Large intestine (tissue), 3 donors: Measurements from ENCODE around the gene SULT1C2. TPM values are rescaled to one million over a fixed set of nuclear protein-coding genes. Genes with fewer than 3 reads are reported as not detected.
"Not testable (repeated sequence)": the region's sequence is repeated elsewhere in the genome, so short reads cannot be mapped to it uniquely, and the experiment has no call there.

Source experiments
- DNase-seq, 2 donors: peaks; one replicate each; pipeline versions ENCODE4 v3.0.0 to v3.0.0-alpha.2; 2013
- H3K27ac ChIP-seq: one replicate; pipeline ENCODE4 v1.5.1; 2013; ENCODE audit warnings: low read length
- H3K27me3 ChIP-seq: 2 replicates; pipeline ENCODE4 v1.6.1; 2013; ENCODE audit warnings: low read length; ENCODE audit not compliant: control insufficient read depth, insufficient read depth
- H3K36me3 ChIP-seq: 2 replicates; pipeline ENCODE4 v1.6.1; 2013; ENCODE audit warnings: low read length; ENCODE audit not compliant: control insufficient read depth, insufficient read depth
- H3K4me1 ChIP-seq: one replicate; pipeline ENCODE4 v1.6.1; 2013; ENCODE audit warnings: low read length; ENCODE audit not compliant: control insufficient read depth, insufficient read depth
- H3K4me3 ChIP-seq: one replicate; pipeline ENCODE4 v1.5.1; 2013; ENCODE audit warnings: low read length
- H3K9me3 ChIP-seq: one replicate; pipeline ENCODE4 v1.6.1; 2013; ENCODE audit warnings: mild to moderate bottlenecking, low read depth, low read length, moderate library complexity; ENCODE audit not compliant: control insufficient read depth
- WGBS: methylation state at CpG from one replicate; pipeline ENCODE4 v1.1.5; 2013; ENCODE audit warnings: low lambda C conversion rate; ENCODE audit not compliant: insufficient coverage; 5-methylcytosine and 5-hydroxymethylcytosine counted together
- polyA plus RNA-seq: library from polyadenylated mRNA; unstranded; fragments of 120-200 nt; gene quantifications from one replicate; pipeline ENCODE4 v1.2.1, GENCODE V29; 2013

The SULT1C2 gene
- polyA plus RNA-seq, 1 donor, result 238 TPM

DNA sequence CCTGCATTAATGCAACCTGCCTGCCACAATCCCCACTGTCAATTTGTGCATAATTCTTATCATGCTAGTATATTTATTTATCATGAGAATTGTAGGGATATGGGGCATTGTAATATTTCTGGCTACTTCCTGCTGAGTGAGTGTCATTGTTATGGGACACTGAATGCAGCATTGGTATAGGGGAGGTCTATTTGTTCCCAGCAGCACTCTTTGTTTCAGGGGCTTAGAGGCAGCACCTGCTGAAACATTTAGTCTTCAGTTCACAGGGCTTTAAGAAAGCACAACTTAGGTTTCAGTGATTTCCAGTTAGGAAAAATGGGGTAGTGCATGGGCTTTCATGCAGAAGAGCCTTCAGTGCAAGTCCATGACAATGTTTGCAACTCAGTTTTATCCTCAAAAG is 25.3 kb upstream of the SULT1C2 start:
- Histone ChIP-seq H3K4me3 (no peak overlapping the region), H3K36me3 (no peaks in the 10 kb centered on the region), H3K27me3 (no peaks in the 10 kb centered on the region), H3K9me3 (no peaks in the 10 kb centered on the region), H3K4me1 (peaks cover 49% of the 10 kb centered on the region), H3K27ac (peak overlapping the region; percentile 31)
- no peak for DNase-seq

- Histone ChIP-seq H3K4me3 (no peak overlapping the region), H3K27me3 (no peaks in the 10 kb centered on the region), H3K36me3 (no peaks in the 10 kb centered on the region), H3K9me3 (no peaks in the 10 kb centered on the region), H3K27ac (peak overlapping the region; percentile 54), H3K4me1 (peaks cover 75% of the 10 kb centered on the region)
- peak; percentile 40 to 79 for DNase-seq
- 7% methylated on average over 2 of the region's 3 CpGs for WGBS
Observed at GRCh38 chr2:108266218-108266617, 22.5 kb upstream of the SULT1C2 start.

DNA sequence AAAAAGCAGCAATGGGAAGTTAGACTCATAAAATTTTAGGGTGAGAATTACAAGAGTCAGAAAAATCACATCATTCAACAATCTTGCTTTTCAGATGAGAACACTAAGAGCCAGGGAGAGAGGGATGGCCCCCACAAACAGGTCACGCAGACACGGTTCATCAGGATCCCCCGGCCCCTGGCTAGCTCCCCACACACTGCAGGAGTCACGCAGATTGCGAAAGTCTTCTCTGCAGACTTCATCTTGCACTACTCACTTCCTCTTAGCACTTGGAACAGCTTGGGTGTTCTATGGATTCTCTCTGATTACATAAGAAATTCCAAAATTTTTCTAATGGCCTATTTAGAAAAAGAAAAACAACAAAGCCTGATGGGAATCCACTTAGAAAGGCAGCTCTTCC is 21.6 kb upstream of the SULT1C2 start:
- Histone ChIP-seq H3K36me3 (no peaks in the 10 kb centered on the region), H3K4me1 (peaks cover 79% of the 10 kb centered on the region), H3K27me3 (no peaks in the 10 kb centered on the region), H3K27ac (peak overlapping the region; percentile 54), H3K9me3 (no peaks in the 10 kb centered on the region), H3K4me3 (no peak overlapping the region)
- DNase-seq, result peak; percentile 55 to 67
- no CpG with 5 or more reads among the region's 5 CpGs for WGBS

DNA sequence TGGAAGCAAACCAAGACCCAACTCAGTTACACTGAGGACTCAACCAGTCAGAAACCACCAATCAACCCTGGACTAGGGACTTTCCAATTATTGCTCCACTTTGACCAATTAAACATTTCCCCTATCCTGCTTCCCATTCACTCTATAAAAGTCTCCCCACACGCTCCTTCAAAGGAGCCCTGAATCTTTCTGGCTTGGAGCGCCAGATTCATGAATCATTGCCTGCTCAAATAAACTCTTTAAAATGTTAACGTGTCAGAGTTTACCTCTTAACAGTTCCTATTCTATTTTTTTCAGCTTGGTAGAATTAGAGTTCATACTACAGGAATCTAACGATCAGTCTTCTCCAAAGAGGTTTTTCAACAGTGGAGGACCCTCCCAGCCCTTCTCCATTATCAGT is 20.7 kb upstream of the SULT1C2 start:
- Histone ChIP-seq H3K4me3 (no peak overlapping the region), H3K9me3 (no peaks in the 10 kb centered on the region), H3K4me1 (peaks cover 71% of the 10 kb centered on the region), H3K27me3 (no peaks in the 10 kb centered on the region), H3K36me3 (no peaks in the 10 kb centered on the region), H3K27ac (no peak overlapping the region)
- no peak for DNase-seq
- WGBS, result 49% methylated on average over 3 of the region's 4 CpGs

DNA sequence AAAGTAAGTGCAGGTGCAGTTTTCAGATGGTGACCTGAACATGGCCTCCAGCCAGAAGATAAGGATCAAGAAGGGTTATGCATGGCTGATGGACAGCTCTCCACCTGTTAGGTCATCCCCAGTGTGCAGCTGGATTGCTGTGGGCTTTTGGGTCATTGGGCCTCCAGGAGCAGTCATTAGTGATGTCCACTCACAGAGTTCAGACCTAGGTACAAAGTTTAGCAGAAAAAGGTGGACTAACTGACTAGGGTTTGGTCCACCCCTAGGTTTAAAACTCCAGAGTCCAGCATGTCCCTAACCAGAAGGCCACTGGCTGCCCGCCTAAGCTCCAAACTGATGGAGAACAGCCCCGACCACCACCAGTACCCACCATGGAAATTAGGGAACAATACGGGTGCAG is 18.3 kb upstream of the SULT1C2 start:
- no peaks in the 10 kb centered on the region for H3K27me3 ChIP-seq
- no peaks in the 10 kb centered on the region for H3K36me3 ChIP-seq
- no peaks in the 10 kb centered on the region for H3K9me3 ChIP-seq
- no CpG with 5 or more reads among the region's 3 CpGs for WGBS
- H3K27ac ChIP-seq, result peak overlapping the region; percentile 90
- no peak overlapping the region for H3K4me3 ChIP-seq
- peaks cover 61% of the 10 kb centered on the region for H3K4me1 ChIP-seq
- DNase-seq, result peak in 1 of 2 donors; percentile 22

- H3K36me3 ChIP-seq, result no peaks in the 10 kb centered on the region
- WGBS, result no CpG with 5 or more reads among the region's 5 CpGs
- peak; percentile 93 to 98 for DNase-seq
- H3K4me1 ChIP-seq, result peaks cover 56% of the 10 kb centered on the region
- no peaks in the 10 kb centered on the region for H3K27me3 ChIP-seq
- H3K4me3 ChIP-seq, result no peak overlapping the region
- H3K9me3 ChIP-seq, result no peaks in the 10 kb centered on the region
- peak overlapping the region; percentile 90 for H3K27ac ChIP-seq
Observed at GRCh38 chr2:108270768-108271506, 17.8 kb upstream of the SULT1C2 start.

- Histone ChIP-seq H3K9me3 (no peaks in the 10 kb centered on the region), H3K36me3 (no peaks in the 10 kb centered on the region), H3K4me1 (peaks cover 51% of the 10 kb centered on the region), H3K27me3 (no peaks in the 10 kb centered on the region), H3K4me3 (no peak overlapping the region), H3K27ac (peak overlapping the region; percentile 90)
- WGBS, result 90% methylated on average over 4 of the region's 7 CpGs
- peak; percentile 61 to 78 for DNase-seq
Observed at GRCh38 chr2:108271691-108272253, 16.9 kb upstream of the SULT1C2 start.

DNA sequence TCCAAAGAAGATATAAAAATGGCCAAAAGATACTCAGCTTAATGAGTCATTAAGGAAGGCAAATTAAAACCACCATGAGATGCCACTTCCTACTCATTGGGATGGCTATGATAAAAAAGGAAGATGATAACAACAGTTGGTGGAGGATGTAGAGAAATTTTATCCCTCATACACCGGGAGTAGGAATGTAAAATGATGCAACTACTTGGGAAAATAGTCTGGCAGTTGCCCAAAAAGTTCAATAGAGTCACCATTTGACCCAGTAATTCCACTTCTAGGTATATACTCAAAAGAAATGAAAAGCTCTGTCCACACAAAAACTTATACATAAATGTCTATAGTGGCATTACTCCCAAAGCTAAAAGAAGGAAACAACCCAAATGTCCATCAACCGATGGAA is 10.1 kb upstream of the SULT1C2 start:
- Histone ChIP-seq H3K4me1 (no peaks in the 10 kb centered on the region), H3K36me3 (no peaks in the 10 kb centered on the region), H3K27me3 (no peaks in the 10 kb centered on the region), H3K27ac (no peak overlapping the region), H3K4me3 (no peak overlapping the region), H3K9me3 (no peaks in the 10 kb centered on the region)
- 80% methylated on average over 2 of the region's 2 CpGs for WGBS
- no peak for DNase-seq

DNA sequence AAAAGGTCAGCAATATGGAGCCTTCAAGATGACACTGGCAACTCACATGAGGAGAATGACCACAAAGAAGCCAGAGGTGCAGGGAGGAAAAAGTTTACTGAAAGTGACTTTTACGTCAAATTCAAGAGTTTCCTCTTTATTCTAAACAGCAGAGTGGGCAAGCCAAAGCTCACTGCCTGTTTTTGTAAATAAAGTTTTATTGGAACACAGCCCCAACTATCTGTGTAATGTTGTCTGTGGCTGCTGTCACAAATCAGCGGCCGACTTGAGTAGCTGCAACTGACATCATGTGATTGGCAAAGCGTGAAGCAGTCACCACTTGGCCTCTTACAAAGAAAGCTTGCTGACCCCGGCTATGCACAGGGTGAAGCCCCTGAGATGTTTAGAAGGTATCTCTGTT is 9.2 kb upstream of the SULT1C2 start:
- no peaks in the 10 kb centered on the region for H3K36me3 ChIP-seq
- no peak overlapping the region for H3K4me3 ChIP-seq
- H3K4me1 ChIP-seq, result no peaks in the 10 kb centered on the region
- DNase-seq, result no peak
- WGBS, result 80% methylated on average over 1 of the region's 5 CpGs
- H3K9me3 ChIP-seq, result no peaks in the 10 kb centered on the region
- H3K27ac ChIP-seq, result no peak overlapping the region
- H3K27me3 ChIP-seq, result no peaks in the 10 kb centered on the region

DNA sequence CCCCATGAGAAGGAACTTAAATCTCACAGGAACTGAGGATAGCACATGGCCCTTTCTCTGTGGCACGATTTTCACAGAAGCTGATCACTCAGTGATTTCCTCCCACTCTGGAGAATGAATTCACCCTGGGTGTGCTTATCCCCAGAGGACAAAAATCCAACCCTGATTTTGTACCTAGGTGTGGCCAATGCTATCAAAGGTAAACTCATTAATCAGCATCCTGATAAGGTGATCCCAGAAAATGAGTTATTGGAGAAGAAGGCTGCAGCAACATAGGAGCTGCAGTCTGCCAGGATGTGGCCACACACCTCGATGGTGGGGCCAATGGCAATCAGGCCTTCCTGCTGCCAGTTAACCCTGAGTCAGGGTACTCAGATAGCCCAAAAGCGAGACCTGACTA is 8.2 kb upstream of the SULT1C2 start:
- peak in 1 of 2 donors; percentile 62 for DNase-seq
- H3K4me1 ChIP-seq, result peaks cover 7% of the 10 kb centered on the region
- no peak overlapping the region for H3K4me3 ChIP-seq
- no CpG with 5 or more reads among the region's 3 CpGs for WGBS
- no peaks in the 10 kb centered on the region for H3K36me3 ChIP-seq
- no peak overlapping the region for H3K27ac ChIP-seq
- no peaks in the 10 kb centered on the region for H3K9me3 ChIP-seq
- H3K27me3 ChIP-seq, result no peaks in the 10 kb centered on the region

DNA sequence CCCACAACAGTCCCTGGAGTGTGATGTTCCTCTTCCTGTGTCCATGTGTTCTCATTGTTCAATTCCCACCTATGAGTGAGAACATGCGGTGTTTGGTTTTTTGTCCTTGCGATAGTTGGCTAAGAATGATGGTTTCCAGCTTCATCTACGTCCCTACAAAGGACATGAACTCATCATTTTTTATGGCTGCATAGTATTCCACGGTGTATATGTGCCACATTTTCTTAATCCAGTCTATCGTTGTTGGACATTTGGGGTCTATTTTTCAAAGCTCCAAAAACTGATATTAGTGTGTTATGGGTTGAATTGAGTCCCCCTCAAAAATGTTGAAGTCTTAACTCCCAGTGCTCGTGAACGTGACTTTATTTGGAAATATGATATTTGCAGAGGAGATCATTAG is 4.1 kb upstream of the SULT1C2 start:
- WGBS, result 83% methylated on average over 1 of the region's 7 CpGs
- H3K4me3 ChIP-seq, H3K9me3 ChIP-seq, H3K27ac ChIP-seq, H3K27me3 ChIP-seq, DNase-seq, H3K36me3 ChIP-seq: not testable (repeated sequence)
- H3K4me1 ChIP-seq, result peaks cover 31% of the 10 kb centered on the region
